ENCODE measurements around the gene MORN3.

GRCh38 chr12:121632069-121632970 is 37.1 kb downstream of the MORN3 start:
- TF ChIP-seq MAX (IDR thresholded peaks at IDR 0.05) (no peak), YY1 (IDR thresholded peaks at IDR 0.05; ENCODE audit: low read depth) (no peak), REST (IDR thresholded peaks at IDR 0.05; ENCODE audit: low read depth) (no peak), EP300 (IDR thresholded peaks at IDR 0.05; ENCODE audit: borderline replicate concordance) (no peak), CREB1 (IDR thresholded peaks at IDR 0.05; ENCODE audit: low read depth) (no peak), TAF1 (IDR thresholded peaks at IDR 0.05; ENCODE audit: low read depth) (no peak), FOXM1 (IDR thresholded peaks at IDR 0.05; ENCODE audit: borderline replicate concordance, low read depth) (no peak), EGR1 (IDR thresholded peaks at IDR 0.05) (no peak), RAD21 (IDR thresholded peaks at IDR 0.05; ENCODE audit: low read depth) (no peak), TEAD4 (IDR thresholded peaks at IDR 0.05) (no peak)
